ENCODE measurements around the gene CRTC1. TPM values are rescaled to one million over a fixed set of nuclear protein-coding genes. Genes with fewer than 3 reads are reported as not detected.

The CRTC1 gene
- total and polyA plus RNA-seq, 3 donors from 2014 or later = 15.6 to 32.1 (median 28.1) TPM

GRCh38 chr19:18666317-18666716 lies 17.2 kb upstream of the CRTC1 start:
- H3K36me3 ChIP-seq (ENCODE audit: low read depth, missing control alignments) = no peaks in the 10 kb centered on the region
- DNase-seq = no peak
- TF ChIP-seq POLR2A (IDR thresholded peaks at IDR 0.05) = no peak
- no peak for TF ChIP-seq CTCF (IDR thresholded peaks at IDR 0.05)
- intact Hi-C loops (cut with DNase I; ENCODE audit: low total_unique reads) = no loop called here
- H3K4me1 ChIP-seq = peaks cover under 1% of the 10 kb centered on the region
- no peak overlapping the region for H3K4me3 ChIP-seq
- no peaks in the 10 kb centered on the region for H3K27me3 ChIP-seq
- 73 to 80% methylated on average over 5 to 12 of the region's 12 CpGs for WGBS, 2 donors
- no peak overlapping the region for H3K27ac ChIP-seq
- no peaks in the 10 kb centered on the region for H3K9me3 ChIP-seq

GRCh38 chr19:18666784-18667183 lies 16.7 kb upstream of the CRTC1 start:
- intact Hi-C loops (cut with DNase I; ENCODE audit: low total_unique reads) = no loop called here
- DNase-seq = no peak
- TF ChIP-seq POLR2A (IDR thresholded peaks at IDR 0.05) (no peak), CTCF (IDR thresholded peaks at IDR 0.05) (no peak)
- Histone ChIP-seq H3K36me3 (ENCODE audit: low read depth, missing control alignments) (no peaks in the 10 kb centered on the region), H3K27ac (no peak overlapping the region), H3K4me1 (peaks cover 5% of the 10 kb centered on the region), H3K27me3 (no peaks in the 10 kb centered on the region), H3K4me3 (no peak overlapping the region), H3K9me3 (no peaks in the 10 kb centered on the region)
- 92 to 95% methylated on average over 5 of the region's 5 CpGs for WGBS, 2 donors

- intact Hi-C loops (cut with DNase I; ENCODE audit: low total_unique reads) = no loop called here
- 79 to 89% methylated on average over 15 to 55 of the region's 55 CpGs for WGBS, 2 donors
- Histone ChIP-seq H3K4me3 (peak overlapping the region in 1 of 2 donors; percentile 2), H3K27ac (no peak overlapping the region), H3K9me3 (no peaks in the 10 kb centered on the region), H3K36me3 (ENCODE audit: low read depth, missing control alignments) (no peaks in the 10 kb centered on the region), H3K4me1 (peaks cover 13% of the 10 kb centered on the region), H3K27me3 (no peaks in the 10 kb centered on the region)
- no peak for DNase-seq
- TF ChIP-seq POLR2A (IDR thresholded peaks at IDR 0.05) (no peak), CTCF (IDR thresholded peaks at IDR 0.05) (no peak)
These were observed 15.8 kb upstream of the CRTC1 start for GRCh38 chr19:18667531-18668251.

GRCh38 chr19:18668252-18668631 lies 15.2 kb upstream of the CRTC1 start:
- Histone ChIP-seq H3K36me3 (ENCODE audit: low read depth, missing control alignments) (no peaks in the 10 kb centered on the region), H3K4me1 (peaks cover 13% of the 10 kb centered on the region)

More at GRCh38 chr19:18668252-18668631, 15.2 kb upstream of the CRTC1 start:
- no peak for DNase-seq
- H3K27ac ChIP-seq = no peak overlapping the region
- intact Hi-C loops (cut with DNase I; ENCODE audit: low total_unique reads) = no loop called here
- no peaks in the 10 kb centered on the region for H3K27me3 ChIP-seq
- TF ChIP-seq CTCF (IDR thresholded peaks at IDR 0.05) (no peak), POLR2A (IDR thresholded peaks at IDR 0.05) (no peak)
- no peaks in the 10 kb centered on the region for H3K9me3 ChIP-seq
- peak overlapping the region in 1 of 2 donors; percentile 2 for H3K4me3 ChIP-seq
- WGBS, 2 donors = 72 to 89% methylated on average over 21 to 36 of the region's 38 CpGs
